Measurements from ENCODE around the gene HCFC1R1.

DNA sequence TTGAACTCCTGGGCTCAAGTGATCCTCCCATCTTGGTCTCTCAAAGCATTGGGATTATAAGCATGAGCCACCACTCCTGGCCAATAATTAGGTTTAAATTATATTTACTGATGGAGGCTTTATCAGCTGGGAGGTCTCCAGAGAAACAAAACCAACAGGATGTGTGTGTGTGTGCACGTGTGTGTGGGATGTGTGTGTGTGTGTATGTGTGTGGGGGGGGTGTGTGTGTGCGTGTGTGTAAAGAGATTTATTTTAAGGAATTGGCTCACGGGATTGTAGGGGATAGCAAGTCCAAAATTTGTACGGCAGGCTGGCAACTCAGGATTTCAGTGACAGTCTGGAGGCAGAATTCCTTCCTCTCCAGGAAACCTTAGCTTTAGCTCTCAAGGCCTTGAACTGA lies 27.3 kb upstream of the HCFC1R1 start:
- TF ChIP-seq CTCF (IDR thresholded peaks at IDR 0.05; ENCODE audit: insufficient read depth, low read depth, low read length) = no peak
- TF ChIP-seq EZH2 (IDR thresholded peaks at IDR 0.05; ENCODE audit: insufficient read depth, low read length) = no peak
